ENCODE data around the gene GABARAP.

Gene GABARAP

GRCh38 chr17:7239091-7240027, 2.9 kb downstream of the GABARAP start, which contains the start of gene PHF23:
Gene PHF23 (minus strand): TSS chr17:7239457. CDS start chr17:7239279, 178 bp downstream.
- DNase-seq (ENCODE audit: low read depth): peak; percentile 99

- no peak for DNase-seq (ENCODE audit: low read depth)
Observed at GRCh38 chr17:7238420-7239090, 3.7 kb downstream of the GABARAP start.

DNA sequence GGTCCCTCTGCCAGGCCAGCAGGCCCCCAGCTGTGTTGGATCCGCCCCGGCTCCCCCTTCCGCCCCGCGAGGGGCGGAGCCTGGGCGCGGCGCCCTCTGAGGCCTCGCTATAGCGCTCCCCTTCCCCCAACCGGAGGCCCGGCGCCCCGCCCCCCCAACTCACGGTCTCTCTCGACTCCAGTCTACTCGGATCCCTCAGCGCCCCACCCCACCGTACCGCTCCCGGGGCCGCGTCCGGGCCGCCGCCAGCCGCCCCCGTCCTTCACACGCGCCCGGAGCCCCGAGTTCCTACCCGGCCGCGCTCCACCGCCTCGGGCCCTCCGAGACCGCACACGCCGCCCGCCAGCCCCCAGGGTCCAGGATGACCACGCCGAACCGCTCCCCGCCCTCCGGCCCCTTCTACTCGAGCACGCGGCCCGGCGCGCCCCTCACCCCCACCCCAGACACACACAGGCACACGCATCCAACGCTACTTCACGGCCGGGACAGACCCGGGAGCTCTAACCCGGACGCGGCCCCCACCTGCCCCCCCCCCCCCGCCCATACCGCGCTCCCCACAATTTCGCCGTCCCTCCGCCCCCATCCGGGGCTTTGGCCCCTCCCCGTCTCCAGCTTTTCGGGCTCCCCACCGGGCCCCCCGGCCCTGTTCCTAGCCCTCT, 4.4 kb downstream of the GABARAP start:
- DNase-seq (ENCODE audit: low read depth): peak; percentile 40

DNA sequence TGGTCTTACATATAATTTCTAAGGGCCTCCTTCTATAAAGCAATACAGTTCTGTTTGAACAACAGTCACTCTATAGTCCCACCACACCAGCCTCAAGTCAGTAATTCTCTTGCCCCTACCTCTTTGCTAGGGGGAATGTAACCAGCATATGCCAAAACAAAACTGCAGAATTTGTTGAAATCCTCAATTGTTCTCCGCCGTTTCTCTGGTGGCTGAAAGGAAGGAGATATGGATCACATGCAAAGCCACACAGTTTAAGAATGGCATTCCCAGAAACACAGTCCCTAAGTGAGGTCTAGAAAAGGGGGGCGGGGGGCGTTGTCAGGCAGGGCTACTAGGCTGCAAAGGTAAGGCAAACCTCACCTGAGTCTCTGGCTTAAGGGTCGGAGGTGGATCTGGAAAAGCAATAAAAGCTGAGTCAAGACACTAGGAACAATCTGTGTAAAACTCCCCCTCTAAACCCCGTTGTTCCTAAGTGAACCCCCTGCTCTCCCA, 4.9 kb downstream of the GABARAP start:
- no peak for DNase-seq (ENCODE audit: low read depth)

- no peak for DNase-seq (ENCODE audit: low read depth)
Observed at GRCh38 chr17:7236808-7237207, 5.4 kb downstream of the GABARAP start.

- no peak for DNase-seq (ENCODE audit: low read depth)
Observed at GRCh38 chr17:7235693-7236665, 6.3 kb downstream of the GABARAP start.

DNA sequence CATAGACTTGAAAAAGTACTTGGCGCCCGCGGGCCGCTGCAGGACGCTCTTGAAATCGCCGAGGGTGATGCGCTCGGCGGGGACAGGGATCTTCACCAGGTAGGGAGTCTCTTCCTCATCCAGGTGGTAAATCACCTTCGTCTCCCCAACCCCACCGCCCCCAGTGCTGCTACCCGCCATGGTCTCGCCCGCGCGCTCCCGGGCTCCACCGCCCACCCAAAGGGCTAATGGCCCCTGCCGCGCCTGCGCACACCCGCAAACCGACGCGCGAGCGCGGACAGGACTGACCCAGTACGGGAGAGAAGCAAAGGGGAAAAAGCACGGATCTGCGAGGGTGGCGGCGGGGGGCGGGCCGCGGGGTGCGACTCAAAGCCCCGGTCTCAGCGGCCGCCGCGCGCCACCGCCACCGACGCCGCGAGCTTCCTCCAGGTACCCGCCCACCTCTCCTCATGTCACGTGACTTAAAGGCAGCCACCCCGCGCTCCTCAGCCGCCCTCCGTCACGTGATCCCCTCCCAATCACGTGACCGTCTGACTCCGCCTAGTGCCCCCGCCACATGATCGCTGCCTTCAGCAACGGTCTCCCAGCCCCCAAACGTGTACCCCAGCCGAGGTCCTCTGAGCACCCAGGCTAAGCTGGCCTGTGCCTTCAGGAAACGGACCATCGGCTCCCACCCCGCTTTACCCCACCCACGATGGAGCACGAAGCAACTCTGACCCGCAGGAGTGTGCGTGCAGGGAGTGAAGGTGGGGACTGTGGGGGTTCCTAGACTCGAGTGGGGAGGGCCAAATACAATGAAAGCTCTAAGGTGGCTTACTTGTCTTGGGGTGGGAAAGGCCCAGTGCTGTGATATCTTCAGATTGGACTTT, 7.9 kb downstream of the GABARAP start, which contains the start of gene DVL2:
TSS of gene DVL2 (minus strand) at position 435 of the 869 bp plus-strand sequence. CDS start at position 180, 255 bp downstream.
- peak; percentile 87 for DNase-seq (ENCODE audit: low read depth)

DNA sequence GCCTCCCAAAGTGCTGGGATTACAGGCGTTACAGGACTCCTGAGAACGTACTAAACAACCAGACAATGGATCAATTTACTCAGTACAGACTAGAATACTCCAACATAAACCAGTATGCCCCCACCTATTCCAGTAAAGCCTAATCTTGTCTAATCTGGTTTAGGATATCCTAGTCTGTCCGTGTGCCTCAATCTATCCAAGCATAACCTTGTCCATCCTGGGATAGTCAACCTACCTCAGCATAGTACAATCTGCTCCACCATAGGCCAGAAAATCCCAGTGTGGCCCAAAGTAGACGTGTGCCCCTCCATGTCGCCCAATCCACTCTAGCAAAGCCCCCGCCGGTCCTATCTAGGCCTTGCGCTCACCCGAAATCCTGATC, 8.6 kb downstream of the GABARAP start:
- DNase-seq (ENCODE audit: low read depth): no peak

DNA sequence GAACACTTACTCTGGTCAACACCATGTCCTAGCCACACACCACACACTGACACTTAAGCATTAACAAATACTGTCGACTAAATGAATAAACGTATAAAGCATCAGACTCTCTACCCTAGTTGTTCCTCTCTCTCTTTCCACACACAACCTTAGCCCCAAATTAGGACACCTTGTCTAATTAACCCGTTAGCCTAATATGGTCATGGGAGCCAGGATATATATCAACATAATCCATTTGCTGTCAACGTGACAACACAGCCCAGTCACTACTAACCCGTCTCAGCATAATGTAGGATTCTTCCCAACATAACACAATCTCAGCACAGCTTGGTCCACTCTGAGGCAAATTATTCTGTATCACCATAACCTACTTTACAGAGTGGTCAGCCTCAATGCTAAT, 10.1 kb downstream of the GABARAP start:
- DNase-seq (ENCODE audit: low read depth): no peak

- DNase-seq (ENCODE audit: low read depth): no peak
Observed at GRCh38 chr17:7229504-7229903, 12.7 kb downstream of the GABARAP start.

- no peak for DNase-seq (ENCODE audit: low read depth)
Observed at GRCh38 chr17:7228920-7229319, 13.3 kb downstream of the GABARAP start.

DNA sequence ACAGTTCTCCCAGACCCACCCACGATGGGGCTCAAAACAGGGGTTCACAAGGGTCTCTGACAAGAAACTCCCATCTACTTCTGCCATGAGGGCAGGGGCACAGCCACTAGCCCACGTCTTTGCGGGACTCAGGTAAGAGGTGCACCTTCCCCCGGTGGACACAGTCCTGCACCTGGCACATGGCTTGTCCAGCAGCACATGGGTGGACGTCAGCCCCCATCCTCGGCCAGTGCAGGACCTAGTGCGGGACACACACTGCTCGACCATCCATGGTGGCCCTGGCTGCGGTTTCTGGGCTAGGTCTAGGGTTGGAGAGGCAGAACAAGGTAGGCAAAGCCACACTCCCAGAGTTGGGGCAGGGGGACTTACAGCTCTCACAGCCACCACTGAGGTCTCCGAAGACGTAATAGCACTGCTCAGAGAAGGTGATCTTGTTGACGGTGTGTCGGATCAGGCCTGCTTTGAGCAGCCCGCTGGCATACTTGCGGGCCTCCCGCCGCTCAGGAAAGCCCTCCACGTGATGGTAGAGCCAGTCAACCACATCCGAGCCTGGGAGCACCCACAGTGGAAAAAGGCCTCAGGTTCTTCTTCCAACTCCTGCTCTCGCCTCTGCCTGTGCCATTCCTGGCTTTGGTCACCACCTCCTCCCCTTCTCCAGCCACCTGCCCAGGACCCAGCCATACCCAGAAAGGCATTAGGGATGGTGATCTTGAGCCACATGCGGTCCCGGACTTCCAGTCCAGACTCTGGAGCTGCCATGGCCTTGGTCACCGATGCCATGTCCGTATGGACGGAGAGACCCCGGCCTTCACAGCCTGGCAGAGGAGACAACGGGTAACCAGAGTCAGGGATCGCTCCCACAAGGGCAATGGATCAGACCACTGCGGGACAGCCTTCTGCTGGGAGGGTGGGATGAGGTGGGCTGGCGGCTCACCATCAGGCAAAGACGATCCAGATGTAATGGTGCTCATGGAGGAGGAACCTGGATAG, 15.2 kb downstream of the GABARAP start:
- DNase-seq (ENCODE audit: low read depth): no peak

DNA sequence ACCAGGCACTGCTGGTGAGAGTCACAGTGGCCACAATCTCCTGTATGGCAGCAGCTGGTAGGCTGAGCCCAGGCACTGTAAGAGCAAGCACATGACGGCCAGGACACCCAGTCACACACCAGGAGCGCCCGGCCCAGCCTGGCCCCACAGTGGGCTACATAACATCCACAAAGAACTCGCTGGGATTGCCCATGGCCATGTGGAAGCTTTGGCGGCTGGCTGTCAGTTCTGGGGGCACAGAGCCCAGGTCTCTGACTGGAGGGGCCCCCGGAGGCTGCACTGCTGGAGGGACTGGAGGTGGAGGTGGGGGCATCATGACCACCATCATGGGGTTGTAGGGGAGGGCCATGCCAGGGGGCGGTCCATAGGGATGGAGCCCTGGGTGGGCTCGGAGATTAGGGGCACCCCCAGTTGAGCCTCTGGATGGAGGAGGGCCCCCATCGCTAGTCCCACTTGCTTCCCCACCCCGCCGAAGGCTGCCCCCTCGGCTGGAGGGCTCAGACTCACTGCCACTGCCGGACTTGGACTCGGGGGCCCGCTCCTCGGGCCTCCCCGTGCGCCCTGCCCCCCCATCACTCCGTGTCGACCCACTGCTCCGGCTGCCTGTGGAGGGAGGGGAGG, 16.4 kb downstream of the GABARAP start:
- no peak for DNase-seq (ENCODE audit: low read depth)

DNA sequence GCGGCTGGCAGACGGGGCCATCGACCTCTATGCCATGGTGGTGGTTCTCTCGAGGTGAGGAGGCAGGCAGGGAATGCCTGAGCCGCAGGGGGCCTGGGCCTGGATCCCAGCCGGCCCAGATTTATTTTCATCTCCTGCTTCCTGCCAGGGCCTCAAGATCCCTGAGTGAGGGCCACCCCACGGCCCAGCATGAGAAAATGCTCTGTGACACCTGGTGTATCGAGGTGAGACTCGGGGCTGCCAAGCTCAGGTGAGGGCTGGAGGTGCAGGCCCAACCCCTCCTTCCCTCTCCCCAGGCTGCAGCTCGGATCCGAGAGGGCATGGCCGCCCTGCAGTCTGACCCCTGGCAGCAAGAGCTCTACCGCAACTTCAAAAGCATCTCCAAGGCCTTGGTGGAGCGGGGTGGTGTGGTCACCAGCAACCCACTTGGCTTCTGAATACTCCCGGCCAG, 17.6 kb downstream of the GABARAP start:
- DNase-seq (ENCODE audit: low read depth): no peak

- no peak for DNase-seq (ENCODE audit: low read depth)
Observed at GRCh38 chr17:7224110-7224509, 18.1 kb downstream of the GABARAP start.

DNA sequence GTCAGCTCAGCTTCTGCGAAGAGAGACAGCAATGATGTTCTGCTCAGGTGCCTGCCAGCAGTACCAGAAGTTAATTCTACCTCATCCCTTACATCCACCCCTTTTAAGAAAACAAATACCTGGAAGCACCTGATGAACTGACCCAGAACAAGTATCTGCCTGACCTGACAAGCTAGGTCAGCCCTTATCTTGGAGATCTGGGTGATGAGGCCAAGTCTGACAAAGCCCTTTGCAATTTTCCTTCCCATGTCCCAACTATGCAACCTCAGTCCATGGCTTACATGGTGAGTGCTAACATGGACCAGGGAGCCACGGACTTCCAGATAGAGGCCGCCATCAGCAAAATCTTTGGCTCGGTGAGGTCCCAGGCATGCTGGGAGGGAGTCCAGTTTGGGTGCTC, 18.9 kb downstream of the GABARAP start:
- DNase-seq (ENCODE audit: low read depth): no peak

GRCh38 chr17:7222972-7223292, 19.3 kb downstream of the GABARAP start:
- no peak for DNase-seq (ENCODE audit: low read depth)
